ENCODE results near the gene ACR.

The ACR gene

DNA sequence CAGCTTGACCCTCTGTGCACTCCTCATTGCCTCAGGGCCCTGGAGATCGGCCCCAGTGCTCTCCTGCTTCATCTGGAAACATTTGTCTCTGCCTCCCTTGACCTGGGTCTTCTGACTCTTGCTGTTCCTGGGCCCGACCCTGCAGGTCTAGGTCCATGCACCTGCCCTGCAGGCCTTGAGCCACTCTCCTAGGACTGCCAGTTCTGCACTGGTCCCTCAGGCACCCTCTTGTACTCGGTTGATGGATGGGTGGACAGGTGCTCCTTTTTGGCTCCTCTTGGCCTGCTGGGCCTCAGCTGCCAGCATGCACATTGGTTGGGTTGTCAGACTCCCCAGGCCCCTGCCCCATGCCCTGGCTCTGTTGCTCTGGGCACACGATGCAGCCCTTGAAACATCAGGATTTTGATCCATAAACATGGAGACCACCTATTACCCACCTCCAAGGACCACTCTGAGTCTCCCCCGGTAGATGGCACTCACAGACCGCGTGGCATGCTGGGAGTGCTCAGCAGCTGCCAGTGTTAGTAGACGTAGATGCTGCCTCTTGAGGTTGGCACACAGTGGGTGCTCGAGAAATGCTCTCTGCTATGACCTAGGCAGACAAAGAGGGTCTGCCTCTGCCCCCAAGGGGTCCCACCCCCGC, 20.2 kb upstream of the ACR start:
- DNase-seq, result no peak

DNA sequence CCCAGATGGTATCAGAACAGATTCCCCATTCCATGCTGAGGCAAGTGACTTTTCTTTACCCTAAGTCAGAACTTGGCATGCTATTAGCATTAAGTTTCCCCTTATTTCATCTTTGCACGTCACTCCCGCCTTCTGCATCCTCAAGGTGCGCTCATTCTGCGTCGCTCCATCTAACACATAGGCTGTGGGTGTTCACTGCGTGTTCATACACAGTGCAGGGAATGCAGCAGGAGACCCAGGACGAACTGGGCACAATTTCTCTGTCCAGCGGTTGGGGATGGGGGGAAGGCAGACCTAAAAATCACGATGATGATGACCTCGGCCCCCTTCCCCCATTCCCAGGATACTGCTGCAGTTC, 19.7 kb upstream of the ACR start:
- DNase-seq, result no peak

DNA sequence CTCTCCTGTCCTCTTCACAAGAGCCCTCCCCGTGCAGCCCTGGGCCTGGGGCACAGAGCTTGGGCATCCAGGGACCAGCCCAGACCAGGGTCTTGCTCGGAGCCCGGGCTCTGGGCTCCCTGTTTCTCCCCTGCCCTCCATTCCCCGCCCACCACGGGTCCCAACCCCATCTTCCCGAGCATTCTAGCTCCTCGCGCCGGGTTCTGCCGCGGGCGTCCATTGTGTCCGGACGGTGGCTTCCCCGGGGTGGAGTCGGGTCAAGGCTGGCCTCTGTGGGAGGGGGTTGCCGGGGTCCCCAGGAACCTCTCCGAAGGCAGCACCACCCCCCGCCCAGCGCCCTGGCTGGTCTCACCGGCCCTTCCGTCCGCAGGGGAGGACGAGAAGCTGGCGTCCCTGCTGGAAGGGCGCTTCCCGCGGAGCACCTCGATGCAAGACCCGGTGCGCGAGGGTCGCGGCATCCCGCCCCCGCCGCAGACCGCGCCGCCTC, 18.1 kb upstream of the ACR start:
- no peak for DNase-seq

DNA sequence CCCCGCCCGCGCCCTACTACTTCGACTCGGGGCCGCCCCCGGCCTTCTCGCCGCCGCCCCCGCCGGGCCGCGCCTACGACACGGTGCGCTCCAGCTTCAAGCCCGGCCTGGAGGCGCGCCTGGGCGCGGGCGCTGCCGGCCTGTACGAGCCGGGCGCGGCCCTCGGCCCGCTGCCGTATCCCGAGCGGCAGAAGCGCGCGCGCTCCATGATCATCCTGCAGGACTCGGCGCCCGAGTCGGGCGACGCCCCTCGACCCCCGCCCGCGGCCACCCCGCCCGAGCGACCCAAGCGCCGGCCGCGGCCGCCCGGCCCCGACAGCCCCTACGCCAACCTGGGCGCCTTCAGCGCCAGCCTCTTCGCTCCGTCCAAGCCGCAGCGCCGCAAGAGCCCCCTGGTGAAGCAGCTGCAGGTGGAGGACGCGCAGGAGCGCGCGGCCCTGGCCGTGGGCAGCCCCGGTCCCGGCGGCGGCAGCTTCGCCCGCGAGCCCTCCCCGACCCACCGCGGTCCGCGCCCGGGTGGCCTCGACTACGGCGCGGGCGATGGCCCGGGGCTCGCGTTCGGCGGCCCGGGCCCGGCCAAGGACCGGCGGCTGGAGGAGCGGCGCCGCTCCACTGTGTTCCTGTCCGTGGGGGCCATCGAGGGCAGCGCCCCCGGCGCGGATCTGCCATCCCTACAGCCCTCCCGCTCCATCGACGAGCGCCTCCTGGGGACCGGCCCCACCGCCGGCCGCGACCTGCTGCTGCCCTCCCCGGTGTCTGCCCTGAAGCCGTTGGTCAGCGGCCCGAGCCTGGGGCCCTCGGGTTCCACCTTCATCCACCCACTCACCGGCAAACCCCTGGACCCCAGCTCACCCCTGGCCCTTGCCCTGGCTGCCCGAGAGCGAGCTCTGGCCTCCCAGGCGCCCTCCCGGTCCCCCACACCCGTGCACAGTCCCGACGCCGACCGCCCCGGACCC, 17.4 kb upstream of the ACR start:
- DNase-seq, result no peak

DNA sequence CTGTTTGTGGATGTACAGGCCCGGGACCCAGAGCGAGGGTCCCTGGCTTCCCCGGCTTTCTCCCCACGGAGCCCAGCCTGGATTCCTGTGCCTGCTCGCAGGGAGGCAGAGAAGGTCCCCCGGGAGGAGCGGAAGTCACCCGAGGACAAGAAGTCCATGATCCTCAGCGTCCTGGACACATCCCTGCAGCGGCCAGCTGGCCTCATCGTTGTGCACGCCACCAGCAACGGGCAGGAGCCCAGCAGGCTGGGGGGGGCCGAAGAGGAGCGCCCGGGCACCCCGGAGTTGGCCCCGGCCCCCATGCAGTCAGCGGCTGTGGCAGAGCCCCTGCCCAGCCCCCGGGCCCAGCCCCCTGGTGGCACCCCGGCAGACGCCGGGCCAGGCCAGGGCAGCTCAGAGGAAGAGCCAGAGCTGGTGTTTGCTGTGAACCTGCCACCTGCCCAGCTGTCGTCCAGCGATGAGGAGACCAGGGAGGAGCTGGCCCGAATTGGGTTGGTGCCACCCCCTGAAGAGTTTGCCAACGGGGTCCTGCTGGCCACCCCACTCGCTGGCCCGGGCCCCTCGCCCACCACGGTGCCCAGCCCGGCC, 16.7 kb upstream of the ACR start:
- DNase-seq, result no peak

DNA sequence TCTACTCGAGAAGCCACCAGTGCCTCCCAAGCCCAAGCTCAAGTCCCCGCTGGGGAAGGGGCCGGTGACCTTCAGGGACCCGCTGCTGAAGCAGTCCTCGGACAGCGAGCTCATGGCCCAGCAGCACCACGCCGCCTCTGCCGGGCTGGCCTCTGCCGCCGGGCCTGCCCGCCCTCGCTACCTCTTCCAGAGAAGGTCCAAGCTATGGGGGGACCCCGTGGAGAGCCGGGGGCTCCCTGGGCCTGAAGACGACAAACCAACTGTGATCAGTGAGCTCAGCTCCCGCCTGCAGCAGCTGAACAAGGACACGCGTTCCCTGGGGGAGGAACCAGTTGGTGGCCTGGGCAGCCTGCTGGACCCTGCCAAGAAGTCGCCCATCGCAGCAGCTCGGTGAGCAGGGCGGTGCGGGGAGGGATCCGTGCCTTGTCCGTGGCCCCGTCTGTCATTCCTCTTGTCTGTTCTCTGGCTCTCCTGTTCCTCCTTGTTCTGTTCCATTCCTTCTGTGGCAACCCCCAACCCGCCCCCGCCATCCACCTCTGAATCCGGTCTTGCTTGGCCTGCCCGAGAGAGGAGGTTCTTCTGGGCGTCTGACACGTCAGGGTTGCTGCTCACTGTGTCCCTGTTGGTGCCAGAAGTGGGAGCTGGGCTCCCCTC, 15.8 kb upstream of the ACR start:
- no peak for DNase-seq

DNA sequence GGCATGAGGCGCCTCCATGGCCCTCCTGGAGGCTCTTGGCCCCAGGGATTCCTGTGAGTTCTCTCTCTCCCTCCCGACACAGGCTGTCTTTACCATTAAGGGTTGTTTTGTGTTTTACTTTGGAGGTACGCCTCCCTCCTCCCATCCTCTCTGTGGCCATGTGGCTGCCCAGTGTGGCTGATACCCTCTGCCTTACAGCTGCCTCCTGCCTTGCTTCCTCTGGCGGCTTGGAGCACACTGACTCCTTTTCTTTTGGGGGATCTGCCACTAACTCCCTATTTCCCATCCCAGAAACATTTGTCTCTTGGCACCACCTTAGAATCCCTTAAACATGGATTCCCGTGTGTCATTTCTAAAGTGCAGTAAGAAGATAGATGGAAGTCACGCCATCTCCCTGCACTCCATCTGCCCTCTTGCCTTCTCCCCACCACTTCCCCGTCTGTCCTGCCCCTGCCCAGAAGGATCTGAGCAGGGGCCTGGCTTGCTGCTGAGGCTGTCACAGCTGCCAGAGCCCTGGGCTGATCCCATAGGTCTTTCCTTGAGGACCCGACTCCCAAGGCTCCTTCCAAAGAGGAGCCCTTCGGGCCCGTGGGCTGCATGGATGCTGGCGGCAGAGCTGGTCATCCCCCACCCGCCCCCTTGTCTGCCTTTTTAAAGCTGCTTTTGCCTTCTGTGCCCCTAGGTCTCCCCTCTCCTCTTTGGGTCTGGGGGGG, 15.1 kb upstream of the ACR start:
- peak in 1 of 4 experiments; percentile 1 for DNase-seq

DNA sequence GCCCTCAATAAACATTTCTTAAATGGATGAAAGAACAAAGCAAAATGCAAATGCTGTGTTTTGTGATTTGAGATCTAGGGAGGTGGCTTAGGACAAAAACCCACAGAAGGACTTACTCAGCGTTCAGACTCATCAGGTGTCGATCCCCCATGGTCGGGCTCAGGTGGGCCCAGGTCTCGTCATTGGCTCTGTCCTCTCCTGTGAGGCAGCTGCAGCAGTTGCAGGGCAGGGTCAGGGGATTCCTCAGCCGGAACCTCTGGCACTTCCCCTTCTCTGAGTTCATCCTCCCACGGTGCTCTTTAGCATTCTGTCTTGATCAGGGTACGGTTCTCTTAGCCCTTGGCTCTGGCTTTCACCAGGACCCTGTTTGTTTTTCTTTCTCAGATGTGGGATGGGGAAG, 14.0 kb upstream of the ACR start:
- DNase-seq, result peak; percentile 47 to 74 (median 66)

DNA sequence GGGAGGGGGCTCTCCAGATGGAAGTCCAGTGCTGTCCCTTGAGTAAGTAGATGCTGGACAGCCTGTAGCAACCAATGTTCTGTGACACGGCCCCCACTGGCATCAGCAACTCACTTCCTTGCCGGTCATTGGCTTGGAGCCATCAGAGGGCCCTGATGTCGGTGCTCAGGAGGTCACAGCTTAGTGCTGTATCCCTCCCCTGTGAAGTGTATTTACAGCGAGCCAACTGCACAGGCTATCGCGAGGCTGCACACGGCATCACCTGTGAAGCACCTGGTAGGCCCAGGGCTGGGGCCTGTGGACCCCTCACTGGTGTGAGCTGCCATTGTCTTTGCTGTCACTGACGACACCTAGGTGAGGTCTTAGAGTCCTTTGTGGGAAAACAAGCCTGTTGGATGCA, 13.4 kb upstream of the ACR start:
- no peak for DNase-seq

DNA sequence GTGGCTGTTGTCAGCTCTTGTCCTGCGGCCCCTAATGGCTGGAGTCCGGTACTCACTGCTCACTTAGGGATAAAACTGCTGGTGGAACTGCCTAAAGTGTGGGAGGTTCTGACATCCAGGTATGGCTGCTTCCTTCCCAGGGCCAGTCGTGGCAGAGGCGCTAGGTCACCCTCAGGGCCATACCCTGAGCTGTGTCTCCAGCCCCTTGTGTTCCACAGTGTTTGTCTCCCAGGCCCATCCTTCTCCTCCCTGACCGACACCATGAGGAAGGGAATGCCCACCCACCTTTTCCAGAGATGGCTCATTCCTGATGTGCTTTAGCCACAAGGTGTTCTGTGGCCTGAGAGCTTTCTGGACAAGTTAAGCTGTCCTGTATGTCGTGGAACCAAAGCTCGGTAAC, 12.4 kb upstream of the ACR start:
- DNase-seq, result no peak

DNA sequence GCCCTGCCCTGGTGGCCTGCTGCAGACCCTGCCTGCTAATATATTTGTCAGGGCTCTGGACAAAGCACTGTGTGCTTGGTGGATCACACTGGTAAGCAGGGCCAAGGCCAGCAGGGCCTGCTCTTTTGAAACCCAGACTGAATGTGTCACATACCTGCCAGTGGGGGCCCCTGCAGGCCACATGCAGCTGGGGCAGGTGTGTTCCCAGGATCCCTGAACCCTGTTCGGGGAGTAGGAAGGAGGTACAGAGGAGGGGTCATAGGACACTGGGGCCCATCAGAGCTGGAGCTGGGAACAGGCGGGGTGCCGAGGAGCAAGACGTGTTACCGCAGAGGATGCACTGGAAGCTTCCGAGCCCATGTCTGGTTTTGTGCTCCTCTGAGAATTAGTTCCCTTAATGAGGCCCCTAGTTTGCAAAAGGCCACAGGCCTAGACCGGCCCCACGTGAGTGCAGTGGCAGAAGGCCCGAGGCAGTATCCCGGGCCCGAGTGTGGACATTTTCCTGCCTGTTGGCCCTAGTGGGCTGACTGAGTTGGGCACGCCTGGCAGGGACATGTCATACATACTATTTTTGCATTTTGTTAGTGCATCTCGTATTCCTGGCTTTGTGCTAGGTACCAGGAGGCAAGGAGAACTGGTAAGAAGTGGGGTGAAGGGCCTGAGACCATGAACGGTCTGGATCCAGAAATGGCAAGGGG, 11.2 kb upstream of the ACR start:
- no peak for DNase-seq

DNA sequence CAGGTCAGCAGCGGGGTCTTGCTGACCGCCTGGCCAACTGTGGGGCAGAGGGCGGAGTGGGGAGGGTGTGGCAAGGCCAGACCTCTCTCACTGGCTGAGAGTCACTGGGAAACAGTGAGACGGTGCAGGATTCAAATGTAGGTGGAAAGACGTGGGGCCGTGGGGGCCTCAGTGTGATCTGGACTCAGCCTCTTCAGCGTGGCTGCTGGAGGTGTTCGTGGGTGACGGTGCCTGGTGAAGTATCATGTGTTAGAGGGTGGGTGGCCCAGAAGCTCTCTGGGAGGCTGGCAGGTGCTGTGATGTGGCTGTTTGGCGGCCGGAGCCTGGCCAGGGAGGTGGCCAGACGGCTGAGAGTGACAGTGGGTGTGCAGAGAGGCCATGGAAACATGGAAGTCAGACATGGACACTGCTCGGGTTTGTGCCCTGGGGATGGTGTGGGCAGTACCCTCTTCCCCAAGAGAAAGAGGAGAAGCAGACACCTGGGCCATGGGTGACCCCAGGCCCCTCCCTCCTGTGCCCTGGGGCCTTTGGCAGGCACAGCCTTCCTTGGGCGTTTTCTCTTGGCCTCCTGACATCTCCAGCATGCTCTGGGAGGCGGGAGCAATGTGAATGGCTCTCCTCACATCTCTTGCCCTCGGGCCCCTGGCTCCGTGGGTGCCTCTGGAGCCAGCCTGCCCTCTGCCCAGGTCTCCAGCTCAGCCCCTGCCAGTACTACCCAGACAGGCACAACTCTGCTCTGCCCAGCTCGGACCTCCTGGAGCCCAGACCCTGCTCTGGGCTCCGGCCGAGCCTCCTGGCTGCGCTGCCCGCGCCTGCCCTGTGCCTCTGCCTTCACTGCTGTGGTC, 10.1 kb upstream of the ACR start:
- no peak for DNase-seq

DNA sequence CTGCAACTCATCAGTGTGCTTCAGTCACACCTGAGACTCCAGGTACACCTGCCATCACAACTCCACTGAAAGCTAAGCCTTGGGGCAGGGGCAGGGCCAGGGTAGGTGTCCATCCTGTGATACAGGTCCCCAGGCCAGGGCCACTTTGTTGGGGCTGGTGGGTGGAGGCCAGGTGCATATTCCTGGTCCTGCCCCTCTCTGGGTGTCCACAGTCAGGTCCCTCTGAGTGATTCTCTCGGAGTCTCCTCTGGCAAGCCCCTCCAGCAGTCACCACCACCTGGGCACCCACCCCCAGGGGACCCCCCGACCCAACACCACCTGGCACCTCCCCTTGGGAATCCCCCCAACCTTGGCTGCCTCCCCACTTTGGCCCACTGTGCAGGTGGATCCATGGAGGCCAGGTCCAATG, 9.5 kb upstream of the ACR start:
- no peak for DNase-seq

DNA sequence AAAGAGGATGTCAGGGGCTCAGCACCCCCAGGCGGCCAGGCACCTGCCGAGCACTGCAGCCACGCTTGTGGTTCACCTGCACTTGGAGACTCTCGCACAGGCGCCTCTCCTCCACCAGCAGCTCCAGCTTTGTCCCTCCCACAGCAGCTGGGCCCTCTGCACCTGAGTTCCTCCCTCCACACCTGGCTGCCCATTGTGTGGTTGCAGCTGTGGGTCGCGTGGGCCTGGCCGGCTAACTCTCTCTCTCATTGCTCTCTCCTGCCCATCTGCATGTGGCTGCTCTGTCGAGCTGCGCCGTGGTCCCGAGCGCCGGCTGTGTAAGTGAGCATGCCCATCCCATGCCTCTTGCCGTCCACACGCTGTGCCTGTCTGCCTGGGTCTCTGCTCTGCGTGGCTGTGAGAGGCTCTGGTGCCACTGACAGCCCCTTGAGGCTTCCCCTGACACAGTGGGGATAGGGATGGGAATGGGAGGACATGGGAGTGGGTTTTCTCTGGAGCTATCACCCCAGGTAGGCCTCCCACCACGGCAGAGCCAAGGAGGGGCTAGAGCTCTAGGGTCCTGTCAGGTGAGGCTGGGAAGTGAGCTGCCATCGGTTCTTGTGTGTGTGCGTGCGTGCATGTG, 8.5 kb upstream of the ACR start:
- no peak for DNase-seq

DNA sequence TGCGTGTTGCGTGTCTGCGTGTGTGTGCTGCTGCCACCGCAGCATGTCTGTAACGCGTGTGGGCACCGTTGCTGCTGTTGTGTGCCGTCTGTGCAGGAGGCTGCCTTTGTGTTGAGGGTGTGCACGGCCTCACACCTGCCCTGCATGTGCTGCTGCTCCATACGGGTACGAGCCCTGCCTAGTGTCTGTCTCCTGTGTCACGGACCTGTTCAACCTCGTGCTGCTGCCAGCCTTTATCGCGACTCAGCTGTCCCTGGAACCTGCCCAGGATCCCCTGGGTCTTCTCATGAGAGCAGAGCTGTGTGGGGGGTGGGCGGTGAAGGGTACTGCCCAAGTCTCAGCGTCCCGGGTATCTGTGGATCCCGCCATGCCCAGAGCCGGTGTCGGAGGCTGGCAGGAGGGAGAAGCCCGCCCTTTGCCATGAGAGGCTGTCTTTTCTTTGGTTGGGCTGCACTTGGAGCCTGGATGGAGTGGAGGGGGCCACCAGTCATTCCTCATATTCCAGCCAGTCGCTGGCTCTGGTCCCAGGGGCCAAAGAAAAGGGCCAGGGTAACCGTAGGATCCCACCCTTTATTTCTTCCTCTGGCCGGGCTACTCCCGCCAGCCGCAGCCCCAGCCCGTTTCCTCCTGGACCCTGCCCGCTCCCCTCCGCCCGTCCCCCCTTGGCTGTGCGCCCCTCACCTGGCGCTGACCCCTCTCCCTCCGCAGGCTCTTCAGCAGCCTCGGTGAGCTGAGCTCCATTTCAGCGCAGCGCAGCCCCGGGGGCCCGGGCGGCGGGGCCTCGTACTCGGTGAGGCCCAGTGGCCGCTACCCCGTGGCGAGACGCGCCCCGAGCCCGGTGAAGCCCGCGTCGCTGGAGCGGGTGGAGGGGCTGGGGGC, 7.8 kb upstream of the ACR start:
- DNase-seq, result no peak

DNA sequence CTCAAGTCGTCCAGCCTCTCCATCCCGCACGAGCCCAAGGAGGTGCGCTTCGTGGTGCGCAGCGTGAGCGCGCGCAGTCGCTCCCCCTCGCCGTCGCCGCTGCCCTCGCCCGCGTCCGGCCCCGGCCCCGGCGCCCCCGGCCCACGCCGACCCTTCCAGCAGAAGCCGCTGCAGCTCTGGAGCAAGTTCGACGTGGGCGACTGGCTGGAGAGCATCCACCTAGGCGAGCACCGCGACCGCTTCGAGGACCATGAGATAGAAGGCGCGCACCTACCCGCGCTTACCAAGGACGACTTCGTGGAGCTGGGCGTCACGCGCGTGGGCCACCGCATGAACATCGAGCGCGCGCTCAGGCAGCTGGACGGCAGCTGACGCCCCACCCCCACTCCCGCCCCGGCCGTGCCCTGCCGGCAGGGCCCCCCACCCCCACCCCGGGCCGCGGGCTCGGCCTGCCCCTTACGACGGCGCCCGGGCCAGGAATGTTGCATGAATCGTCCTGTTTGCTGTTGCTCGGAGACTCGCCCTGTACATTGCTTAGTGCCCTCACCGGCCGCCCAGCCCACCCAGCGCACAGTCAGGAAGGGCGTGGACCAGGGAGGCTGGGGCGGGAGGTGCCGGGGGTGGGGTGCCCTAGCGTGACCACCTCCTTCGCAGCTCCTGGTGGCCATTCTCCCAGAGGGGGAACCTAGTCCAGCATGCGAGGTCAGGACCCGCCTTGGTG, 6.9 kb upstream of the ACR start:
- no peak for DNase-seq

DNA sequence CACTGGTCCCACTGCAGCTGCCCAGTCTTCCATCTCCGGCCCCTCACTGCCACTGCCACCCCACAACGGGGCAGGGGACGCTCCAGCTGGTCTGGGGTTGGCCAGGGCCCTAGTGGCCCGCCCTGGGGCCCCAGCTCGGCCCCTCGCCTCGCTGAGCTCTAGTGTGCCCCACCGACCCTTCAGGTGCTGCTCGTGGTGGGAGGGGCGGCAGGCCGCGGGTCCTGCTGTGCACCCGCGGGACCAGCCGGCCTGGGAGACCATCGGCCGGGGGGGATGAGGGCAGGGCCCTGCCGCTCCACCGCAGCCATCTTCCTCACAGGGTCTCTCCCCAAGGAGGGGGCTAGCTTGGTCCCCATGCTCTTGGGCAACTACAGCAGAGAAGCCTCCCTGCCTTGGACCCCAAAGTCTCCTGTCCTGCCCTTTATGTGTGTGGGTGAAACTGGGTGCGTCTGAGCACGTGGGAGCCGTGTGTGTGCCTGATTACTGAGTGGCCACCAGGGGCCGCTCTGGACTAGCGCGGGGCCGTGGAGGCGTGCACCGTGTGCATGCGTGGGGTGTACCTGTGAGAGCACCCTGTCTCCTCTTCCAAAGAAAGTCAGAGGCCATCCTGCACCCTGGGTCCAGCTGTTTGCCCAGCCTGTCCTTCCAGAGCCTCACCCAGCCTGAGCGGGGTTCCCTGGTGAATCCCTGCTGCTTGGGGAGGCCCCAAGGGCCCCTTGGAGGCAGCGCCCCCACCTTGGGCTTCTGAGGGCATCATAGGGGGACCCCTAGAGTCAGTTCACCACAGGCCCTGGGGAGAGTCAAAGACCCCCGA, 6.0 kb upstream of the ACR start:
- DNase-seq, result peak in 2 of 4 experiments; percentile 7 to 40

DNA sequence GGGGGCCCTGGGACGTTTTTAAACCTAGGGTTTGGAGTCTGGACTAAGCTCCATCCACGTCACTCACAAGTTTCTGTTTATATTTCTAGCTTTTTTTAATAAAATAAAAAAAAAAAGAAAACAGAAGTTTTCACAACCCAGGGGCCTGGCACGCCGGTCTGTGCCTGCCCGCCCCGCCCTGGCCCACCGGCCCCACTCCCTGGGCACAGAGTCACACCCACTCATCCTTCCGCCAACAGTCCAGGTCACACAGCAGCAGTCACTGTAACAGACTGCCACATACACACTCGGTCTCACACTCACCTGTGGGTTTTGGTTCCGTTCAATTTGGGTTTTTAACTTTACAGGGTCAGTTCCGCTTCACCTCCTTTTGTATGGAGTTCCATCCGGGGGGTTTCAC, 5.3 kb upstream of the ACR start:
- no peak for DNase-seq

All from suppressor macrophage (primary cell).